GM23248 (cell line): ENCODE measurements around the gene FHL1. TPM values are rescaled to one million over a fixed set of nuclear protein-coding genes. Genes with fewer than 3 reads are reported as not detected.

Experiments used
- DNase-seq: peaks from one replicate; pipeline ENCODE4 v3.0.0-alpha.2; 2015
- H2AFZ ChIP-seq: fragments of 200-600 bp; sonication (generic); 2 replicates; pipeline ENCODE4 v1.6.1; 2016; ENCODE audit warnings: antibody characterized with exemption
- H3F3A ChIP-seq: fragments of 200-600 bp; sonication (generic); 2 replicates; pipeline ENCODE4 v1.6.1; 2016; ENCODE audit warnings: mild to moderate bottlenecking, antibody characterized with exemption, mixed run types; ENCODE audit not compliant: insufficient read depth
- H3K27ac ChIP-seq: fragments of 200-600 bp; sonication (generic); 2 replicates; pipeline ENCODE4 v1.5.1; 2016; ENCODE audit warnings: mild to moderate bottlenecking
- H3K27me3 ChIP-seq: fragments of 200-600 bp; sonication (generic); replicated peaks from 2 replicates; pipeline ENCODE4 v1.6.1; 2016; ENCODE audit warnings: mild to moderate bottlenecking; ENCODE audit not compliant: insufficient read depth
- H3K36me3 ChIP-seq: fragments of 200-600 bp; sonication (generic); 2 replicates; pipeline ENCODE4 v1.6.1; 2016; ENCODE audit warnings: low read depth, mild to moderate bottlenecking
- H3K4me1 ChIP-seq: fragments of 200-600 bp; sonication (generic); 2 replicates; pipeline ENCODE4 v1.6.1; 2016; ENCODE audit warnings: mild to moderate bottlenecking; ENCODE audit not compliant: insufficient read depth
- H3K4me2 ChIP-seq: fragments of 200-600 bp; sonication (generic); one replicate; pipeline ENCODE4 v1.6.1; 2016; ENCODE audit warnings: mild to moderate bottlenecking; ENCODE audit not compliant: unreplicated experiment
- H3K4me3 ChIP-seq: fragments of 200-600 bp; sonication (generic); 2 replicates; pipeline ENCODE4 v1.5.1; 2016; ENCODE audit warnings: mild to moderate bottlenecking
- H3K79me2 ChIP-seq: fragments of 200-600 bp; sonication (generic); 2 replicates; pipeline ENCODE4 v1.6.1; 2016; ENCODE audit warnings: mild to moderate bottlenecking; ENCODE audit not compliant: insufficient read depth
- H3K9ac ChIP-seq: fragments of 200-600 bp; sonication (generic); 2 replicates; pipeline ENCODE4 v1.6.1; 2016; ENCODE audit warnings: mild to moderate bottlenecking
- H3K9me2 ChIP-seq: fragments of 200-600 bp; sonication (generic); 2 replicates; pipeline ENCODE4 v1.6.1; 2016; ENCODE audit warnings: mixed run types, mild to moderate bottlenecking, moderate library complexity; ENCODE audit not compliant: insufficient read depth
- H3K9me3 ChIP-seq: fragments of 200-600 bp; sonication (generic); one replicate; pipeline ENCODE4 v1.6.1; 2017; ENCODE audit warnings: low read depth
- H4K20me1 ChIP-seq: fragments of 200-600 bp; sonication (generic); 2 replicates; pipeline ENCODE4 v1.6.0; 2016; ENCODE audit not compliant: insufficient read depth
- EZH2 ChIP-seq: fragments of 200-600 bp; sonication (generic); IDR thresholded peaks from 2 replicates; pipeline ENCODE4 v1.6.1; 2018; ENCODE audit warnings: antibody characterized with exemption, mild to moderate bottlenecking; ENCODE audit not compliant: insufficient read depth, poor library complexity, severe bottlenecking
- EZH2phosphoT487 ChIP-seq: fragments of 200-600 bp; sonication (generic); IDR thresholded peaks from 2 replicates; pipeline ENCODE4 v1.6.1; 2018; ENCODE audit warnings: antibody characterized with exemption, moderate library complexity, mild to moderate bottlenecking, low read depth; ENCODE audit not compliant: insufficient read depth
- WGBS, 2 experiments: methylation state at CpG; one replicate each; pipeline ENCODE4 v1.1.6; 2015 to 2017; ENCODE audit warnings: low lambda C conversion rate in 2 of 2, low coverage in 1 of 2; ENCODE audit errors: missing lambda C conversion rate in 2 of 2; 5-methylcytosine and 5-hydroxymethylcytosine counted together
- in situ Hi-C: fragments of 300-500 bp; cut with MboI; formaldehyde crosslinking; loops from 2 replicates; pipeline ENCODE4 v1.15.0; 2020
- polyA plus RNA-seq: library from polyadenylated mRNA; unstranded; fragments of >200 nt; fragmentation: Nextera tagmentation; extraction: Ambion mirVana; gene quantifications from 2 replicates; pipeline ENCODE4 v1.2.1, GENCODE V29; 2016
- total RNA-seq: library from RNA; depleted of rRNA; stranded (reverse); fragments of >200 nt; shearing (Covaris generic); gene quantifications from 2 replicates; pipeline ENCODE4 v1.2.3, GENCODE V29; 2014

FHL1 gene
- total and polyA plus RNA-seq, 2 experiments from 2014 or later, result 55.8 to 57.5 TPM

DNA sequence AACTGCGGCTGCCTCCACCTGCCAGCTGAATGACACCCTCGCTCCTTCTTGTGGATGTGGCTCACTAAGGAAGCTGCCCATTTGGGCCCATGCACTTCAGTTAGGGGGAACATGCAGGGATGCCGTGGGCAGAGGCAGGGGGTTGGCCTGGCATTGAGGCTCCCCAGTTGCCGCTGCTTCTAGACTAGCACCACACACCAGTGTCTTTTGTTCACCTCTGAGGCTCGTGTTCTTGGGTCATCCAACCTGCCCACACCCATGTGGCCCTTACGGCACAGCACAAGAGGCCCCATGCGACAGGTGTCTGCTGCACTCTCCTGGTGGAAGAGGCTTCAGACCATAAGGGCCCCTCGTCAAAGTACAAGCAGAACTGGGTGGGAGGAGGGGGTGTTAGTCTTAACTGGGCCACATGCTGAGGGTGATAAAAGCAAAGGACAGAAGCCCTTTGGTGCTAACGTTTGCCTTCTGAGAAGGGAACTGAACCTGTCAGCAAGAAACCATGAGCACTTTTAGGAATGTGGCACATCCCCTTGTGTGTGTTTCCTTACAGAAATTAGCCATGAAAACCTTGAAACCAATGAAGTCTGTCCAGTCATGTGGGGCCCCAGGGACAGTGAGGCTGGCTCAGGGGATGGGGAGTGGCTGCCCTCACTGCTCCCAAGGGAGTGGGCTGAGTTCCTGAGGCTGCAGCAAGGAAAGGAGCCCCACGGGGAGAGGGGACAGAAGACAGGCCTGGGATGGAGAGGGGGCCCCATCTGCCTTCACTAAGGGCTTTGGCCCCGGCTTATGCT is 64.6 kb downstream of the FHL1 start:
- Histone ChIP-seq H3K27ac (no peak overlapping the region), H4K20me1 (no peaks in the 10 kb centered on the region), H3K9me2 (no peaks in the 10 kb centered on the region), H3K27me3 (no peaks in the 10 kb centered on the region), H3K4me2 (no peak overlapping the region), H2AFZ (no peak overlapping the region), H3K9ac (no peak overlapping the region), H3K4me3 (no peak overlapping the region), H3K36me3 (peaks cover 5% of the 10 kb centered on the region; the same call in 1 of the 2 replicates), H3K9me3 (no peaks in the 10 kb centered on the region), H3K79me2 (no peaks in the 10 kb centered on the region), H3K4me1 (peaks cover 27% of the 10 kb centered on the region), H3F3A (peaks cover 14% of the 10 kb centered on the region)
- 62 to 63% methylated on average over 6 to 7 of the region's 11 CpGs for WGBS, 2 experiments
- TF ChIP-seq EZH2phosphoT487 (no peak), EZH2 (no peak)
- no peak for DNase-seq
- in situ Hi-C loops, result no loop called here

GRCh38 chrX:136212557-136213111 is 65.3 kb downstream of the FHL1 start:
- no peaks in the 10 kb centered on the region for H3K9me2 ChIP-seq

GRCh38 chrX:136214551-136214950 is 67.2 kb downstream of the FHL1 start:
- Histone ChIP-seq H3K9ac (peak overlapping the region; percentile 59), H3K9me2 (no peaks in the 10 kb centered on the region), H3K27me3 (no peaks in the 10 kb centered on the region), H3K4me2 (peak overlapping the region; percentile 25), H3K9me3 (no peaks in the 10 kb centered on the region), H4K20me1 (no peaks in the 10 kb centered on the region), H3K36me3 (peaks cover 9% of the 10 kb centered on the region; the same call in 1 of the 2 replicates), H3F3A (peaks cover 17% of the 10 kb centered on the region), H3K79me2 (no peaks in the 10 kb centered on the region), H3K27ac (peak overlapping the region; percentile 79), H3K4me1 (peaks cover 27% of the 10 kb centered on the region), H2AFZ (no peak overlapping the region), H3K4me3 (no peak overlapping the region)
- in situ Hi-C loops, result no loop called here
- WGBS, 2 experiments, result 12 to 13% methylated on average over 7 of the region's 7 CpGs
- DNase-seq, result peak; percentile 75
- TF ChIP-seq EZH2phosphoT487 (no peak), EZH2 (no peak)

More at GRCh38 chrX:136212557-136213111, 65.3 kb downstream of the FHL1 start:
- peaks cover 17% of the 10 kb centered on the region for H3F3A ChIP-seq
- no peaks in the 10 kb centered on the region for H3K27me3 ChIP-seq
- 84 to 92% methylated on average over 10 to 16 of the region's 17 CpGs for WGBS, 2 experiments
- H3K4me1 ChIP-seq, result peaks cover 27% of the 10 kb centered on the region
- H3K36me3 ChIP-seq, result peaks cover 9% of the 10 kb centered on the region; the same call in 1 of the 2 replicates
- no peak overlapping the region for H3K9ac ChIP-seq
- no peaks in the 10 kb centered on the region for H4K20me1 ChIP-seq
- no peak for DNase-seq
- H3K4me3 ChIP-seq, result no peak overlapping the region
- H2AFZ ChIP-seq, result no peak overlapping the region
- H3K9me3 ChIP-seq, result no peaks in the 10 kb centered on the region
- in situ Hi-C loops, result no loop called here
- no peak overlapping the region for H3K4me2 ChIP-seq
- no peaks in the 10 kb centered on the region for H3K79me2 ChIP-seq
- no peak for TF ChIP-seq EZH2phosphoT487
- TF ChIP-seq EZH2, result no peak
- no peak overlapping the region for H3K27ac ChIP-seq

DNA sequence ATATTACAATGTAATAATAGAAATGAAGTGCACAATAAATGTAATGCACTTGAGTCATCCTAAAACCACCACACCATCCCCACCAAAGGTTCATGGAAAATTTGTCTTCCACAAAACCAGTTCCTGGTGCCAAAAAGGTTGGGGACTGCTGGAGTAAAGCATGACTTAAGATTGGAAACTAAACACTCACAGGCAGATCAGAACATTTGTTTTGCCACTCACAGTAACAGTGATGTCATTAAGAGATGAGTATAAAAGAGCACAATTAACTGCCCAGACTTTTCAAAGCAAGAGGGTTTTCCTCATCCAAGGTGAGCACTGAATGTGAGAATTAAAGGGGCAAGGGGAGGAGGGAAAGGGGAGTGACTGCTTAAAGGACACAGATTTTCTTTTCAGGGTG is 68.2 kb downstream of the FHL1 start:
- H4K20me1 ChIP-seq, result no peaks in the 10 kb centered on the region
- no peak overlapping the region for H3K4me3 ChIP-seq
- DNase-seq, result peak; percentile 57
- no peak overlapping the region for H3K9ac ChIP-seq
- H3K36me3 ChIP-seq, result peaks cover 13% of the 10 kb centered on the region; the same call in 1 of the 2 replicates
- no peaks in the 10 kb centered on the region for H3K27me3 ChIP-seq
- in situ Hi-C loops, result no loop called here
- TF ChIP-seq EZH2phosphoT487, result no peak
- no peak for TF ChIP-seq EZH2
- peak overlapping the region; percentile 79 for H3K27ac ChIP-seq
- peaks cover 27% of the 10 kb centered on the region for H3K4me1 ChIP-seq
- no peak overlapping the region for H2AFZ ChIP-seq
- peak overlapping the region; percentile 9 for H3K4me2 ChIP-seq
- no peaks in the 10 kb centered on the region for H3K9me2 ChIP-seq
- peaks cover 17% of the 10 kb centered on the region for H3F3A ChIP-seq
- no peaks in the 10 kb centered on the region for H3K9me3 ChIP-seq
- H3K79me2 ChIP-seq, result no peaks in the 10 kb centered on the region
